Loucy (cell line): ENCODE results near the gene GIMAP2.

Source experiments
- H2AFZ ChIP-seq: fragments of 200-600 bp; sonication (generic); 2 replicates; pipeline ENCODE4 v1.6.0; 2016; ENCODE audit warnings: antibody characterized with exemption, mild to moderate bottlenecking, low read length, moderate library complexity
- H3F3A ChIP-seq: fragments of 200-600 bp; 2 replicates; pipeline ENCODE4 v1.6.0; 2016; ENCODE audit warnings: antibody characterized with exemption, low read depth, mild to moderate bottlenecking
- H3K27me3 ChIP-seq: fragments of 200-600 bp; sonication (generic); 2 replicates; pipeline ENCODE4 v1.6.1; 2014; ENCODE audit warnings: low read length, mild to moderate bottlenecking; ENCODE audit not compliant: insufficient read depth, poor library complexity, severe bottlenecking
- H3K36me3 ChIP-seq: fragments of 200-600 bp; sonication (generic); 2 replicates; pipeline ENCODE4 v1.6.1; 2016; ENCODE audit warnings: low read length; ENCODE audit not compliant: insufficient read depth
- H3K4me1 ChIP-seq: fragments of 200-600 bp; sonication (generic); 2 replicates; pipeline ENCODE4 v1.5.1; 2014; ENCODE audit warnings: low read length, mild to moderate bottlenecking; ENCODE audit not compliant: insufficient read depth, poor library complexity, severe bottlenecking
- H3K4me2 ChIP-seq: fragments of 200-600 bp; sonication (generic); 2 replicates; pipeline ENCODE4 v1.6.0; 2014; ENCODE audit warnings: antibody characterized with exemption, low read length, low read depth, mild to moderate bottlenecking; ENCODE audit not compliant: poor library complexity, severe bottlenecking
- H3K4me3 ChIP-seq: fragments of 200-600 bp; sonication (generic); 2 replicates; pipeline ENCODE4 v1.5.1; 2014; ENCODE audit warnings: low read length, mild to moderate bottlenecking, mixed read lengths; ENCODE audit not compliant: poor library complexity, severe bottlenecking
- H3K79me2 ChIP-seq: fragments of 200-600 bp; sonication (generic); 2 replicates; pipeline ENCODE4 v1.6.1; 2014; ENCODE audit warnings: low read length; ENCODE audit not compliant: insufficient read depth
- H3K9ac ChIP-seq: fragments of 200-600 bp; sonication (generic); 2 replicates; pipeline ENCODE4 v1.6.0; 2014; ENCODE audit warnings: mild to moderate bottlenecking, low read depth, low read length, moderate library complexity; ENCODE audit not compliant: poor library complexity, severe bottlenecking
- H3K9me2 ChIP-seq: fragments of 200-600 bp; sonication (generic); replicated peaks from 2 replicates; pipeline ENCODE4 v1.6.1; 2016; ENCODE audit warnings: low read depth, low read length, mixed read lengths
- H3K9me3 ChIP-seq: fragments of 200-600 bp; sonication (generic); 2 replicates; pipeline ENCODE4 v1.6.1; 2014; ENCODE audit warnings: mild to moderate bottlenecking, antibody characterized with exemption, low read length, low read depth; ENCODE audit not compliant: insufficient read depth
- H4K20me1 ChIP-seq: fragments of 200-600 bp; sonication (generic); 2 replicates; pipeline ENCODE4 v1.6.0; 2014; ENCODE audit warnings: antibody characterized with exemption, low read length, mild to moderate bottlenecking; ENCODE audit not compliant: insufficient read depth, poor library complexity, severe bottlenecking
- EZH2phosphoT487 ChIP-seq: fragments of 200-600 bp; IDR thresholded peaks from 2 replicates; pipeline ENCODE4 v1.6.1; 2018; ENCODE audit warnings: antibody characterized with exemption, mild to moderate bottlenecking, moderate library complexity, borderline replicate concordance
- TF ChIP-seq, protein P1 (sequence below): fragments of 200-600 bp; sonication (generic); conservative IDR thresholded peaks from 2 replicates; pipeline ENCODE4 v1.5.1; 2014; ENCODE audit warnings: mild to moderate bottlenecking, antibody characterized with exemption, low read length

The GIMAP2 gene

DNA sequence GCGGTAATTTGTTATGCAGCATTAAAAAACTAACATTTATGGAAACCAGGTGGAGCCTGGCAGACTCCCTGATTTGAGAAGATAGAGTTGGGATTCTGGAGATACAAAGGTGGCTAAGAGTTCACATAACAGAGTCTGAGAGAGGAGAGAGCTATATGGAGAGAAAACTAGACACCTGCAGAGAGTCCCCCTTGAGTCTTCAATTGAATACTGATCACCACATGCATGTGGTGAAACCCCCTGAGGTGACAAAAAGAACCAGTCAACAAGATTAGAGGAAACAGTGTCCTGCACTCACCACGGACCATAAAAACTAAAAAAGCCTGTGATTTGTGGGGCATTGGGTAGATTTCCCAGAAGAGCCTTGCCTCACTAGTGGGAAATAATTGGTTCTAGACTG lies 10.1 kb downstream of the GIMAP2 start:
- H3F3A ChIP-seq, result no peaks in the 10 kb centered on the region
- no peaks in the 10 kb centered on the region for H3K4me1 ChIP-seq
- H3K4me3 ChIP-seq, result no peak overlapping the region
- peaks cover 44% of the 10 kb centered on the region; the same call in 1 of the 2 replicates for H3K9me3 ChIP-seq
- H4K20me1 ChIP-seq, result no peaks in the 10 kb centered on the region
- peaks cover 12% of the 10 kb centered on the region for H3K36me3 ChIP-seq
- H3K9me2 ChIP-seq, result no peaks in the 10 kb centered on the region
- H3K4me2 ChIP-seq, result no peak overlapping the region
- no peak for TF ChIP-seq EZH2phosphoT487
- TF ChIP-seq, protein P1, sequence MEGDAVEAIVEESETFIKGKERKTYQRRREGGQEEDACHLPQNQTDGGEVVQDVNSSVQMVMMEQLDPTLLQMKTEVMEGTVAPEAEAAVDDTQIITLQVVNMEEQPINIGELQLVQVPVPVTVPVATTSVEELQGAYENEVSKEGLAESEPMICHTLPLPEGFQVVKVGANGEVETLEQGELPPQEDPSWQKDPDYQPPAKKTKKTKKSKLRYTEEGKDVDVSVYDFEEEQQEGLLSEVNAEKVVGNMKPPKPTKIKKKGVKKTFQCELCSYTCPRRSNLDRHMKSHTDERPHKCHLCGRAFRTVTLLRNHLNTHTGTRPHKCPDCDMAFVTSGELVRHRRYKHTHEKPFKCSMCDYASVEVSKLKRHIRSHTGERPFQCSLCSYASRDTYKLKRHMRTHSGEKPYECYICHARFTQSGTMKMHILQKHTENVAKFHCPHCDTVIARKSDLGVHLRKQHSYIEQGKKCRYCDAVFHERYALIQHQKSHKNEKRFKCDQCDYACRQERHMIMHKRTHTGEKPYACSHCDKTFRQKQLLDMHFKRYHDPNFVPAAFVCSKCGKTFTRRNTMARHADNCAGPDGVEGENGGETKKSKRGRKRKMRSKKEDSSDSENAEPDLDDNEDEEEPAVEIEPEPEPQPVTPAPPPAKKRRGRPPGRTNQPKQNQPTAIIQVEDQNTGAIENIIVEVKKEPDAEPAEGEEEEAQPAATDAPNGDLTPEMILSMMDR, result no peak
- no peaks in the 10 kb centered on the region; the same call in 1 of the 2 replicates for H3K79me2 ChIP-seq
- H3K27me3 ChIP-seq, result no peaks in the 10 kb centered on the region
- no peak overlapping the region for H3K9ac ChIP-seq
- H2AFZ ChIP-seq, result no peak overlapping the region

DNA sequence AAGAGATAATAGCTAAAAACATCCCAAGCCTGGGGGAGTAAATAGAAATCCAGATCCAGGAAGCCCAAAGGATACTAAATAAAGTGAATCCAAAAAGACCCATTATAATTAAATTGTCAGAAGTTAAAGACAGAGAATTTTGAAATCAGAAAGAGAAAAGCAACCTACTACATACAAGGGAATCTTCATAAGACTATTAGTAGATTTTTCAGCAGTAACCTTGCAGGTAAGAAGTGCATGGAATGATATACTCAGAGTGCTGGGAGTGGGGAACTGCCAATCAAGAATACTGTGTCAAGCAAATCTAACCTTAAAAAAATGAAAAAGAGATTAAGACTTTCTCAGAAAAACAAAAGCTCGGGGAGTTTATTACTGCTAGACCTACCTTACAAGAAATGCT lies 17.7 kb downstream of the GIMAP2 start:
- Histone ChIP-seq H3K4me1 (no peaks in the 10 kb centered on the region), H2AFZ (no peak overlapping the region), H3K9me3 (peaks cover 38% of the 10 kb centered on the region), H4K20me1 (no peaks in the 10 kb centered on the region), H3K9ac (no peak overlapping the region), H3K36me3 (no peaks in the 10 kb centered on the region), H3F3A (no peaks in the 10 kb centered on the region), H3K79me2 (no peaks in the 10 kb centered on the region), H3K4me3 (no peak overlapping the region), H3K4me2 (no peak overlapping the region), H3K27me3 (no peaks in the 10 kb centered on the region), H3K9me2 (no peaks in the 10 kb centered on the region)
- TF ChIP-seq EZH2phosphoT487, result no peak
- TF ChIP-seq, protein P1, result no peak

DNA sequence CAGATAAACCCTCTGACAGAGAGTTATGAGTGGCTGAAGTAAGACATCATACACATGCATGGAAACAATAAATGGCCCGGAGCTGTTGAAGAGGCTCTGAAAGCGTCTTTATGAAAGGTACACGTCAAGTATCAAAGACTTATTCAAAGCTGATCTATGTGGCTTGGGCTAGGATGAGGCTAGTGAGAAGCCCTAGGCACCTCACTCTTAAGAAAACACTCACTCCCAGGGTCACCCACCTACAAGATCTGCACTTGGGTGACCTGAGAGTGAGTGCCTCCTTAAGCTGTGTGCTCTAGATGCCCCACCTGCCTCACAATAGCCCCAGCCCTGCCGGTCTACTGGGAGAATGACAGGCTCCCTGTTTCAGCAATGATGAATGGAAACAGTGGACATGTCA lies 29.8 kb downstream of the GIMAP2 start:
- Histone ChIP-seq H3K79me2 (peaks cover 39% of the 10 kb centered on the region), H3K4me2 (peak overlapping the region; percentile 84), H3K9ac (peak overlapping the region; percentile 88), H3K9me2 (no peaks in the 10 kb centered on the region), H4K20me1 (no peaks in the 10 kb centered on the region), H3K4me1 (peaks cover 41% of the 10 kb centered on the region), H3K36me3 (peaks cover 6% of the 10 kb centered on the region; the same call in 1 of the 2 replicates), H2AFZ (no peak overlapping the region), H3F3A (no peaks in the 10 kb centered on the region), H3K9me3 (peaks cover 8% of the 10 kb centered on the region; the same call in 1 of the 2 replicates), H3K27me3 (no peaks in the 10 kb centered on the region), H3K4me3 (no peak overlapping the region)
- TF ChIP-seq, protein P1, result no peak
- no peak for TF ChIP-seq EZH2phosphoT487
